ENCODE measurements around the gene SGPL1. TPM values are rescaled to one million over a fixed set of nuclear protein-coding genes. Genes with fewer than 3 reads are reported as not detected.

The SGPL1 gene
- total RNA-seq, 1 experiment from 2014 or later: 93.8 TPM

GRCh38 chr10:70777063-70777875 is 38.5 kb upstream of the SGPL1 start:
- Mint-ChIP-seq H3K27me3 (ENCODE audit: insufficient read depth, unreplicated experiment) (no peaks in the 10 kb centered on the region), H3K27ac (ENCODE audit: low read depth, unreplicated experiment) (no peak overlapping the region), H3K36me3 (ENCODE audit: insufficient read depth, unreplicated experiment) (no peaks in the 10 kb centered on the region), H3K9me3 (ENCODE audit: unreplicated experiment) (no peaks in the 10 kb centered on the region), H3K4me3 (ENCODE audit: unreplicated experiment) (no peak overlapping the region), H3K4me1 (ENCODE audit: insufficient read depth, unreplicated experiment) (peaks cover 6% of the 10 kb centered on the region)
- intact Hi-C loops (cut with micrococcal nuclease): no loop called here
- BruUV-seq (replicated peaks): no TSS peak
- ChIA-PET POLR2A (interaction anchor here (0.9 kb wide), 1 partner anchor 27 kb away, joined by 3 read pairs; no protein-coding TSS in a partner anchor), CTCF (interaction anchor here (0.6 to 1.2 kb wide), 3 partner anchors 227 to 475 kb away, joined by 3 to 4 read pairs (median 3); no protein-coding TSS in a partner anchor)
- no peak for DNase-seq (ENCODE audit: unreplicated experiment)
- no peak for TF ChIP-seq CTCF (IDR thresholded peaks at IDR 0.05; ENCODE audit: unreplicated experiment)

GRCh38 chr10:70778267-70778924 is 37.4 kb upstream of the SGPL1 start:
- Mint-ChIP-seq H3K27ac (ENCODE audit: low read depth, unreplicated experiment) (no peak overlapping the region), H3K4me1 (ENCODE audit: insufficient read depth, unreplicated experiment) (peaks cover 6% of the 10 kb centered on the region), H3K9me3 (ENCODE audit: unreplicated experiment) (no peaks in the 10 kb centered on the region), H3K36me3 (ENCODE audit: insufficient read depth, unreplicated experiment) (no peaks in the 10 kb centered on the region), H3K27me3 (ENCODE audit: insufficient read depth, unreplicated experiment) (no peaks in the 10 kb centered on the region), H3K4me3 (ENCODE audit: unreplicated experiment) (no peak overlapping the region)
- intact Hi-C loops (cut with micrococcal nuclease): no loop called here
- no peak for DNase-seq (ENCODE audit: unreplicated experiment)
- no TSS peak for BruUV-seq (replicated peaks)
- CTCF ChIA-PET: interaction anchor here (0.6 to 1.0 kb wide), 3 partner anchors 19 to 230 kb away, joined by 3 read pairs; no protein-coding TSS in a partner anchor
- POLR2A ChIA-PET: interaction anchor here (0.9 kb wide), 1 partner anchor 26 kb away, joined by 3 read pairs; no protein-coding TSS in a partner anchor
- TF ChIP-seq CTCF (IDR thresholded peaks at IDR 0.05; ENCODE audit: unreplicated experiment): no peak

GRCh38 chr10:70779088-70779487 is 36.7 kb upstream of the SGPL1 start:
- H3K4me3 Mint-ChIP-seq (ENCODE audit: unreplicated experiment): no peak overlapping the region
- peaks cover 6% of the 10 kb centered on the region for H3K4me1 Mint-ChIP-seq (ENCODE audit: insufficient read depth, unreplicated experiment)
- no peak for DNase-seq (ENCODE audit: unreplicated experiment)
- intact Hi-C loops (cut with micrococcal nuclease): no loop called here
- no peak overlapping the region for H3K27ac Mint-ChIP-seq (ENCODE audit: low read depth, unreplicated experiment)
- ChIA-PET POLR2A (no interaction called here), CTCF (interaction anchor here (0.6 kb wide), 1 partner anchor 20 kb away, joined by 3 read pairs; no protein-coding TSS in a partner anchor)
- no peak for TF ChIP-seq CTCF (IDR thresholded peaks at IDR 0.05; ENCODE audit: unreplicated experiment)
- no peaks in the 10 kb centered on the region for H3K27me3 Mint-ChIP-seq (ENCODE audit: insufficient read depth, unreplicated experiment)
- BruUV-seq (replicated peaks): no TSS peak
- no peaks in the 10 kb centered on the region for H3K9me3 Mint-ChIP-seq (ENCODE audit: unreplicated experiment)
- no peaks in the 10 kb centered on the region for H3K36me3 Mint-ChIP-seq (ENCODE audit: insufficient read depth, unreplicated experiment)

Measured in MCF 10A (cell line).